Right lobe of liver (tissue), 4 donors: ENCODE measurements around the gene LRRC8E.

ENCODE experiments used
- CTCF ChIP-seq, 4 donors: fragments of 200-600 bp in 3 of 4; fragments of 450-650 bp in 1 of 4; IDR thresholded peaks; one replicate each; pipeline versions ENCODE4 v1.5.1 to v1.8.0; 2016 to 2022; ENCODE audit warnings: antibody characterized with exemption in 4 of 4, mild to moderate bottlenecking in 2 of 4
- POLR2A ChIP-seq: fragments of 450-650 bp; IDR thresholded peaks from one replicate; pipeline ENCODE4 v1.6.1; 2017; ENCODE audit warnings: antibody characterized with exemption, mild to moderate bottlenecking
- donor health status: DM: no; HTN: no; CAD: no.
- donor health status: DM: no; HTN: no; CAD: no.
- donor health status: DM: no; HTN: yes; CAD: no.

- TF ChIP-seq CTCF (IDR thresholded peaks at IDR 0.05) (no peak), POLR2A (no peak)
Measured at GRCh38 chr19:7902796-7903243, 14.5 kb downstream of the LRRC8E start.
